Fibroblast of mammary gland (primary cell): ENCODE data around the gene DNAH14.

Experiments used
- DNase-seq: peaks from one replicate; pipeline ENCODE4 v3.0.0-alpha.2; 2010; ENCODE audit warnings: low read depth
- H3K4me3 ChIP-seq: 2 replicates; pipeline ENCODE4 v1.5.1; 2011; ENCODE audit warnings: low read depth, mild to moderate bottlenecking, low read length, moderate library complexity; ENCODE audit not compliant: control insufficient read depth
- TF ChIP-seq, protein P1 (sequence below): conservative IDR thresholded peaks from 2 replicates; pipeline ENCODE4 v1.5.1; 2011; ENCODE audit warnings: low read depth, low read length, inconsistent platforms; ENCODE audit not compliant: control insufficient read depth, insufficient read depth

DNAH14 gene

DNA sequence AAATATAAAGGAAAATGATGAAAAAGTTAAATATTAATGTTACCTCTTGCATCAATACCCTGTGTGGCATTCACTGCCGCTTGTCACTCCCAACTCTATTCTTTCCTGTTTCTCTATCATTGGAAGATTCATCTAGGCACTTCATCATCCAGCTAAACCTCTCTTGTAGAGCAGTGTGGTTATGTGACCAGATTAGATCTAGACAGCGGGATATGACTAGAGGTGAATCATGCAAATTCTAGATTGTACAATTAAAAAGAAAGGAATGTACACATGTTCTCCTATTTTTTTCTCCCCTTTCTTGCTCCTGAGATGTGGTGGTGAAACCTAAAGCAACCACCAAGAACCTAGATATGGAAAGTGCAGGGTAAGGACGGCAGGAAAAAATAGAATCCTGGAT lies 324.3 kb downstream of the DNAH14 start:
- TF ChIP-seq, protein P1, sequence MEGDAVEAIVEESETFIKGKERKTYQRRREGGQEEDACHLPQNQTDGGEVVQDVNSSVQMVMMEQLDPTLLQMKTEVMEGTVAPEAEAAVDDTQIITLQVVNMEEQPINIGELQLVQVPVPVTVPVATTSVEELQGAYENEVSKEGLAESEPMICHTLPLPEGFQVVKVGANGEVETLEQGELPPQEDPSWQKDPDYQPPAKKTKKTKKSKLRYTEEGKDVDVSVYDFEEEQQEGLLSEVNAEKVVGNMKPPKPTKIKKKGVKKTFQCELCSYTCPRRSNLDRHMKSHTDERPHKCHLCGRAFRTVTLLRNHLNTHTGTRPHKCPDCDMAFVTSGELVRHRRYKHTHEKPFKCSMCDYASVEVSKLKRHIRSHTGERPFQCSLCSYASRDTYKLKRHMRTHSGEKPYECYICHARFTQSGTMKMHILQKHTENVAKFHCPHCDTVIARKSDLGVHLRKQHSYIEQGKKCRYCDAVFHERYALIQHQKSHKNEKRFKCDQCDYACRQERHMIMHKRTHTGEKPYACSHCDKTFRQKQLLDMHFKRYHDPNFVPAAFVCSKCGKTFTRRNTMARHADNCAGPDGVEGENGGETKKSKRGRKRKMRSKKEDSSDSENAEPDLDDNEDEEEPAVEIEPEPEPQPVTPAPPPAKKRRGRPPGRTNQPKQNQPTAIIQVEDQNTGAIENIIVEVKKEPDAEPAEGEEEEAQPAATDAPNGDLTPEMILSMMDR, result no peak

DNA sequence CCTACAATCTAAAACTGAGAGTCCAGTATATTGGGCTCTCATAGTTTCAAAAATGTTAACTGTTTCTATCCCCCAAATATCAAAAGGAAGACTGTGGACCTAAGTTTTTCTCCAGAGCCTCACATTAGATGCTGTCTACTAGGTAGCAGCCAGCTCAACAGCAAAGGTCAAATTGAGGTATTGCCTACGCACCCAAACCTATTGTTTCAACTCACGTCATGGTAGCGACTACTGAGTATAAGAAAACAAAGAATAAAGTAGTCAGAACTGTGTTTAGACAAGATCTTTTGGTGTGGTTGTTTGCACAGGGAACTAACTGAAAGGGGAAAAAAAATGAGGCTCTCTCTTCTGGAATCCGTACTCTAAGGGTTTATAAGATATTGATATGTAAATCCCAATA lies 325.2 kb downstream of the DNAH14 start:
- no peak for DNase-seq
- H3K4me3 ChIP-seq, result no peak overlapping the region
- TF ChIP-seq, protein P1, result no peak

More for the DNA sequence above, 324.3 kb downstream of the DNAH14 start:
- H3K4me3 ChIP-seq, result no peak overlapping the region
- DNase-seq, result peak; percentile 12

DNA sequence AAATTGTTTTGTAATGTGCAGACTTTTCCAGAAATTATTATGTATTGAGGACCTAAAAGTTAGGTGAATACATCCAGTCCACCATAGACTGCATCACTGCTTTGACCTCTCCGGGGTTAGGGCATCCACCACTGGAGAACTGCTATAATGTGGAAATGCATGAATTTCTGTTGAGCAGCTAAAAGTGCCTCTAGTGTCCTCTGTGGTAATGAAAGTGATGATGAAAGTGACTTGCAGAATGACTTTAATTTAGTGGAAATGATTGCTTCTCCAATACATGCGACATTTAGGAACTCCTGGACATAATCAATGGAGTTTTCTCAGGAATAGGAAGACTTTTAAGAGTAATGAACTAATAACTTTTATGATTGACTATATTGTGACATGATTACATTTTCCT lies 327.6 kb downstream of the DNAH14 start:
- DNase-seq, result no peak
- TF ChIP-seq, protein P1, result no peak
- no peak overlapping the region for H3K4me3 ChIP-seq

DNA sequence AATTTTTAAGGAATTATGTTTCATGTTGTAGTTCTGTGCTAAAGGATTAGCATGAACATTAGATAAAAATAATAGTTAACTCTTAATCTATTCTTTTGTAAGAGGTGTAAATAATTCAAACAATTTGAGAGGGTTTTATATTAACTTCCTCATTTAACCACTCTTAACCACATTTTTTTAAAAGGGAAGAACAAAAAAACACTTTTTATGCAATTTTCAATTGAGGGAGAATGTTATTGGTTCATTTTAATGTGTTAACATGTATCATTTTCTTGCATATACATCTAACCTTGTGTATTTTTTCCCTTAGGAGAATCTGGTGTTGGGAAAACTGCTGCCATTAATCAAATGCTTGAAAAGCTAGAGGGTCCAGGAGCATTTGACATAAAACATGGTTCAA lies 329.3 kb downstream of the DNAH14 start:
- DNase-seq, result no peak
- TF ChIP-seq, protein P1, result no peak
- H3K4me3 ChIP-seq, result no peak overlapping the region

DNA sequence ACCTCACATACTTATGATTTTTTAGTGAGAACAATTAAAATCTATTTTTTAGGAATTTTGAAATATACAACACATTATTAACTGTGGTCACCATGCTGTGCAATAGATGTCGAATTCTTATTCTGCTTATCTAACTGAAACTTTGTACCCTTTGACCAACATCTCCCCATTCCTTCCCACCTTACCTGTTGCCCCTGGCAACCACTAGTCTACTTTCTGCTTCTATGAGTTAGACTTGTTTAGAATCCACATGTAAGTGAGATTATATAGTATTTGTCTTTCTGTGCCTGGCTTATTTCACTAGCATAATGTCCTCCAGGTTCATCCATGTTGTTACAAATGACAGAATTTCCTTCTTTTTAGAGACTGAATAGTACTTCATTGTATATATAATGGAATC lies 330.1 kb downstream of the DNAH14 start:
- no peak for DNase-seq
- TF ChIP-seq, protein P1, result no peak
- no peak overlapping the region for H3K4me3 ChIP-seq

DNA sequence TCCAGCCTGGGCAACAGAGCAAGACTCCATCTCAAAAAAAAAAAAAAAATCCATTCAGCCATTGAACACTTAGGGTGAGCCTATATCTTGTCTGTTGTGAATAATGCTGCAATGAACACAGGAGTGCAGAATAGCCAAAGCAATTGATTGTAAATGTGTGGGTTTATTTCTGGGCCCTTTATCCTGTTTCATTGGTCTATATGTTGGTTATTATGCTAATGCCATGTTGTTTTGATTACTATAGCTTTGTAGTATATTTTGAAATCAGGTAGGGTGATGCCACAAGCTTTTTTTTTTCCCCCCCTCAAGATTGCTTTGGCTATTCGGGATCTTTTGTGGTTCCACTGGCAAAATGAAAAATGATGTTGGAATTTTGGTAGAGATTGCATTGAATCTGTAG lies 330.8 kb downstream of the DNAH14 start:
- H3K4me3 ChIP-seq, result no peak overlapping the region
- TF ChIP-seq, protein P1, result no peak
- no peak for DNase-seq

DNA sequence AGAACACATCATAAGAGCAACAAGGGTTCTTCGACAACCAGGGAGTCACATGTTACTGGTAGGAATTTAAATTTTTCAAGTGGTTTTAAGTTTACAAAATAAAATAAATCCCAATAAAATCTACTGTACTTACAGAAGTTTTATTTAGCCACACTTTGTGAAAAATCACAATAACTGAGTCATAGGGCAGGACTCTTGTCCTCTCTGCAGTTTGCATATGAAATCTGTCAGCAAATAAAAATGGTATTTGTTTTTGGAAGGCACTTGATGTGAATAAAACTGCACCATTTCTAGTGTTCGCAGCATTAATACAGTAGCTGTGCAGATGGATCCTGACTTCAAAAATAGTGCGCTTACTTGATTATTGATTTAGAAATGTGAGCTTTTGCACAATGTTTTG lies 348.0 kb downstream of the DNAH14 start:
- H3K4me3 ChIP-seq, result no peak overlapping the region
- TF ChIP-seq, protein P1, result no peak
- no peak for DNase-seq
